Stimulated activated memory B cell treated with anti-CD40 and anti-IgM and Interleukin-4, amounts not matched to agents 10 μg/mL and 1 μg/mL and 100 μg/mL, for 72 hours (primary cell): ENCODE results near the gene GSS.

ENCODE experiments used
- ATAC-seq: fragments of 150-1000 bp; cut with Tn5 transposase; 2 replicates; pipeline ENCODE4 v1.10.0; 2021
- H3K27ac Mint-ChIP-seq: one replicate; pipeline ENCODE4 v1.8.0; 2022; ENCODE audit warnings: mild to moderate bottlenecking, mixed read lengths
- H3K27me3 Mint-ChIP-seq: one replicate; pipeline ENCODE4 v1.8.0; 2022; ENCODE audit warnings: mixed read lengths
- H3K36me3 Mint-ChIP-seq: one replicate; pipeline ENCODE4 v1.8.0; 2022; ENCODE audit warnings: mixed read lengths
- H3K4me1 Mint-ChIP-seq: one replicate; pipeline ENCODE4 v1.8.0; 2022; ENCODE audit warnings: mixed read lengths
- H3K4me3 Mint-ChIP-seq: one replicate; pipeline ENCODE4 v1.8.0; 2022; ENCODE audit warnings: mild to moderate bottlenecking, moderate library complexity, mixed read lengths
- H3K9me3 Mint-ChIP-seq: one replicate; pipeline ENCODE4 v1.8.0; 2022; ENCODE audit warnings: mixed read lengths

GSS gene

DNA sequence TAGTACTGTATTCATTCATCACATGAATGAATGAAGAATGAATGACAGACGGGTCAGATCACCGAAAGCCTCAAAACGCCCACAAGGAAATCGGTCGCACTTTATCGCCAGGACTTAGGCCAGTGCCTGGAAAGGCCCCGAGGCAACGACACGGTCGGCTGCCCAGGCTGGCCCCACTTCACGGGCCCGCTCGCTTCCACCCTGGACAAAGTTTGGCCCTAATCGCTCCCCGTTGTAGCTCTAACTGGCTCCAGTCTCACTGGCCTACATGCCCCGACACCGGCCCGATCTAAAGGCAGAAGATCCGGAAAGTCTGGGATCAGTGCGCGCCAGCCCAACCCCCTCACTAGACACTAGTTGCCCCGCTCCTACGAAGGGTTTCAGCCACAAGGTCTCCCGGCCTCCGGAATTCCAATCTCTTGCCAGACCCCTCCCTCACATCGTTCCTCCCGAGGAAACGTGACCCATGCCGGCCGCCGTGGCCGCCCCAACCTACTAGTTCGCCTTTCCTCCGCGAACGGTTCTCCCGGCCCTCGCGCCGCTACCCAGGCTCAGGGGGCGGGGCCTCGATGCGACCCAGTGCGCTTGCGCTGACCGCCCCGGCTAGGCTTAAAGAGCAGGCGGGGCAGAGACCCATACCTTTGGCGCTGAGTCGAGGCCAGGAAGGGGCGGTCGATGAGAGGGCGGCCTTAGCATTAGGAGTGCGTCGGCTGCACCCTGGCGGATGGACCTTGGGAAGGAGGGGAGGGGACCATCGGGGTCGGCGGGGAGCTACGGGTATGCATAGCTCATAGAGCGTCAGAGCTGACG is at the start of gene GSS, which contains the start of gene MYH7B:
GSS (minus strand) TSS at position 576 of the 810 bp plus-strand sequence. CDS start 3,954 bp downstream, outside the sequence.
MYH7B (plus strand) TSS at position 638 of the 810 bp plus-strand sequence. CDS start 22,138 bp downstream, outside the sequence.
- peak; percentile 97 for ATAC-seq
- H3K27ac Mint-ChIP-seq = peak within 1 kb of the TSS; percentile 90
- H3K9me3 Mint-ChIP-seq = peaks cover 3% of the 10 kb centered on the region
- peaks cover 26% of the 10 kb centered on the region for H3K4me1 Mint-ChIP-seq
- H3K36me3 Mint-ChIP-seq = peaks cover under 1% of the 10 kb centered on the region
- no peaks in the 10 kb centered on the region for H3K27me3 Mint-ChIP-seq
- H3K4me3 Mint-ChIP-seq = peak within 1 kb of the TSS; percentile 86

DNA sequence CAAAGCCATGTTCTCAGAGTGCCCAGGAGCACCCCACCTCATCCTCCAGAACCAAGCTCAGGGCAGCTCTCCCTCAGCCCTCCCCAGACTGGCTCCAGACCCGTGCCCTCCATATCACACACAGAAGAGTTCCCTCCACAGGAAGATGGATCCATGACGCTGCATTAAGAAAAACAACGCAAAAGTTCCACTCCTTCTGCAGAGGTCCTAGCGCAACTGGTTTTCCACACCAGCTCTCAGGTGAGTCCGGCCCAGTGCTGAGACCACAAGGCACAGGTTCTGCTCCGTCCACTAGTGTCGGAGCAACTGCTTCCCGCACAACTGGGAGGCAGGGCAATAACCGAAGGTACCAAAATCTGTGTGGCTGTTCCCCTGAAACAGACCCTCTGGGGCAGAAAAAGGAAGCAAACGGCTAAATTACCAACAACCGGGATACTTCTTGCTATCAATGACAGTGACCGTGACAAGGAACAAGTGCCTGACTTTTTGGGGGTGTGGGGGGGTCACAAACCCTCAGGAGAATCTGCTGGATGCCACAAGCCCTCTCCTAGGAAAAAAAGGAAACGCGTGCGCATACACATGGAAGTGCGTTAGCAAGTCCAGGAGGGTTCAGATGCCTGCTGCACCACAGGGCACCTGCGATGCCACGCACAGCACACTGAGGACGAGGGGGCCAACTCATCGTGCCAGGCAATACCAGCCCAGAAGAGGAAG is 49.3 kb upstream of the GSS start:
- Mint-ChIP-seq H3K4me3 (no peak overlapping the region), H3K36me3 (peaks cover 84% of the 10 kb centered on the region), H3K9me3 (no peaks in the 10 kb centered on the region), H3K4me1 (peaks cover 12% of the 10 kb centered on the region), H3K27me3 (no peaks in the 10 kb centered on the region), H3K27ac (no peak overlapping the region)
- no peak for ATAC-seq

DNA sequence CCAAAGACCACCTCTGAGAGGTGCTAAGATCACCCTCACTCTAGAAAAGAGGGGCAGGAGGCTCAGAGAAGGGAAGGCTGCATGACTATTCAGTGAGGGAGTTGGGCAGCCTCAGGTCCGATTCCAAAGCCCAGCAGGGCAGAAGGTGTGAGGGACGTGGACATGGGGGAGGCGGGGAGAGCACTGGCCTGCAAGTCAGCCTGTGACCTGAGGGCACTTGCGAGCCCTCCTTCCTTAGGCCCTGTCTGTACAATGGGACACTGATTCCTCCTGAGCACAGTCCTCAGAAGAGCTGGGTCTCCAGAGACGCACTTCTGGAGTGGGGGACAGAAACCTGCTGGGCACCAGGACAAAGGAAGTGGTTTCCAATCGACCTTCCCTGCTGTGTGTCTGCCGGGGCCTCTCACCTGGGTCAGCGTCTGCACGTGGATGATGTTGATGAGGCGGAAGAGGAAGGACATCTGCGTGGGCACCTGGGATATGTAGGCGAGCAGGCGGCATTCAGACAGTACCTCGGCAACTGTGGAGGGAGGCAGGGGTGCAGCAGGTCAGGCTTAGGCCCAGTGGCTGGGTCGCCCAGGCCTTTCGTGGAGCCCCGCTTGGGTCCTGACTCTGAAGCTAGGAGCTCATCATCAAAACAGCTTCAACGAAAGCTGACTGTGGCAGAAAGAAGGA is 48.6 kb upstream of the GSS start:
- no peaks in the 10 kb centered on the region for H3K9me3 Mint-ChIP-seq
- H3K4me3 Mint-ChIP-seq = no peak overlapping the region
- no peak overlapping the region for H3K27ac Mint-ChIP-seq
- peaks cover 84% of the 10 kb centered on the region for H3K36me3 Mint-ChIP-seq
- H3K27me3 Mint-ChIP-seq = no peaks in the 10 kb centered on the region
- ATAC-seq = no peak
- H3K4me1 Mint-ChIP-seq = peaks cover 12% of the 10 kb centered on the region

DNA sequence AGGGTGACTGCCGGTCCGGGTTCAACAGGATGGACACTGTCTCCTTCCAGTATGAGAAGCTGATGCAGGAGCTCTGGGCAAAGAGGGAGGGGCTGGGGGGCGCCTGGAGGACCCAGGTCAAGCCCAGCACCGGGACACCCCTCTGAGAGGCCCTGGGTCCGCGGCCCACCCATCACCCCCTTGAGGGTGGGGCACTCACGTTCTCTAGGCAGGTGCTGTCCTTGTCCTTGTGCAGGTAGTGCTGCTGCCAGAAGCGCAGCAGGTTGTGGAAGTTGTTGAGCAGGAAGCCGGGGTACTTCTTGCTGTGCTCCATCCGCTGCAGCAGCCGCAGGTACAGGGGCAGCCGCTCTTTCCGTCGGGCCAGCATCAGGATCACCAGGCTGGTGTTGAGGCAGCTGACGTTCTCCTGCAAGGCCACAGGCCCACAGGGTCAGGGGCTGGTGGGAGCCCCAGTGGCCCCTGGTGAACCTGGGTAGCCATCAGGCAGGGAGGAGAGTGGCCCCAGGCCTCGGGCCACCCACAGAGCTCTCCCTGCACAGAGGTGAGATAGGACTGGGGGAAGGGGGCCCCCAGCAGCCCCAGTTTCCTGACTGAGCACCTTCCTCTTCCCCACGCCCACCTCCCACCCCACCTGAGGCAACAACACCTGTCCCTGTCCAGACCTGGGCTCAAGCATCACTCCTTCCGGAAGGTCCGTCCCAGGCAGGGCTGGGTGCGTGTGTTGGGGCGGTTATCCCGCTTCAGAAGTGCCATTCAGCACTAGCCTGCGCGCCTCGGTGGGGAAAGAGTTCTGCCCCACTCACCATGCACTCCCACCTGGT is 47.8 kb upstream of the GSS start:
- Mint-ChIP-seq H3K4me3 (no peak overlapping the region), H3K27ac (no peak overlapping the region), H3K36me3 (peaks cover 84% of the 10 kb centered on the region), H3K9me3 (no peaks in the 10 kb centered on the region), H3K4me1 (peaks cover 12% of the 10 kb centered on the region), H3K27me3 (no peaks in the 10 kb centered on the region)
- ATAC-seq = no peak

DNA sequence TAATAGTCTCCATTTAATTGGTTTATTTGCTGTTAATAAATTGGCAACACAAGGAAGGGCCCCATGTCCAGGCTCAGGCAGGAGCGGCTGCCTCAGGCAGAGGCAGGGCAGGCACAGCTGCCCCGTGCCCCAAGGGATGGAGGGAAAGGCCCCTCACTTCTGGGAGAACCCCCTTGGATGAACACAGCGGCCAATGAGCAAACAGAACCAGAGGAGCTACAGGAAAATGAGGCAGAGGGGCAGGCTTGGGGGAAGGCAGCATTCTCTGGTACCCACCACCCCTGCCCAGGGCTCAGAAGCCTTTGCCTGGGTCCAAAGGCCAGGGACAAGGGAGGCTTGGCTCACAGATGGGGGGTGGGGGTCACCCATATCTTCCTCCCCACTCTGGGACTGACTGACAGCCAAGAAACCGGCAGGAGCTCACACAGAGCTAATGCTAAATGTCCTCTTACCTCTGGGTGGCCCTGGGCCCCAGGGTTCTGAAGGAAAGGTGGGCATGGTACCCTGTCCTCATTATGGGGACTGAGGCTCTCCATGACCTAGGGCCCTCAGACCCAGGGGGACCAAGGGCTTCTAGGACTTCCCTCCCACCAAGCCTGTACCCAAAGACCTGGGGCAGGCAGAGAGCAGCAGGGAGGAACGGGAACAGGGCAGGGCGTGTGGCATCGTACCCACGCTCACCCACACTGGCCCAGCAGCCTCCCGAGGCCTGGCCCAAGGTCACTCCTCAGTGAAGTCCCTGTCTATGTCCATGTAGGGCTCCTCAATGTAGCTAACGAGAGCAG is 47.0 kb upstream of the GSS start:
- Mint-ChIP-seq H3K27ac (no peak overlapping the region), H3K4me3 (no peak overlapping the region), H3K27me3 (no peaks in the 10 kb centered on the region), H3K4me1 (peaks cover 12% of the 10 kb centered on the region), H3K36me3 (peaks cover 85% of the 10 kb centered on the region), H3K9me3 (no peaks in the 10 kb centered on the region)
- no peak for ATAC-seq

DNA sequence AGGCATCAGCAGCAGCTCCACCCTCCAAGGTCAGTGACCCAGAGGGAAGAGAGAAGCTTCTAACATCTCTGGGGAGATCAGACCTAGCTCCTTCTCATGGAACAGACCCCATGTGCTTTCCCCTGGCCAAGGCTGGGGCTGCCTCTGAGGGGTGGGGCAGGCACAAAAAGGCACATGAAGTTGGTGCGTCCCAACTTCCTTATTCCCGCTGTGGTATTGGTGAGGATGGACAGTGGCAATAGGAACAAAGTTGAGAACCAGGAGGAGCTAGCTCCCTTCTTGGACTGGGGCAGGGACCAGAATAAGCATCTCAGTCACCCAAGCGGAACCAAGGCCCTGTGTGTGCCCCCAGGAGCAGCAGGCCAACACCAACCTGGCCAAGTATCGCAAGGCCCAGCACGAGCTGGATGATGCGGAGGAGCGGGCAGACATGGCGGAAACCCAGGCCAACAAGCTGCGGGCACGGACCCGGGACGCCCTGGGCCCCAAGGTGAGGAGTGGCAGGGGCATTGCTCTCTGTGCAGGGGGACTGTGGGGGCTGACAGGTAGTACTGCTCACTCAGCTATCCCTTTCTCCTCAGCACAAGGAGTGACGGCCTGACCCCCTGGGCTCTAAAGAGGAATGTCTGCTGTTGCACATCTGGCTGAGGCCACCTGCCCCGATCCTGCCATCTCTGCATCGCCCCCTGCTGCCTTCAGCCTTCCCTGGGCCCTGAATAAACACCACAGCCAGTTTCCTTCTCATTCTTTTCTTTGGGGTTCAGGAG is 46.2 kb upstream of the GSS start:
- H3K27ac Mint-ChIP-seq = no peak overlapping the region
- H3K36me3 Mint-ChIP-seq = peaks cover 87% of the 10 kb centered on the region
- no peak for ATAC-seq

DNA sequence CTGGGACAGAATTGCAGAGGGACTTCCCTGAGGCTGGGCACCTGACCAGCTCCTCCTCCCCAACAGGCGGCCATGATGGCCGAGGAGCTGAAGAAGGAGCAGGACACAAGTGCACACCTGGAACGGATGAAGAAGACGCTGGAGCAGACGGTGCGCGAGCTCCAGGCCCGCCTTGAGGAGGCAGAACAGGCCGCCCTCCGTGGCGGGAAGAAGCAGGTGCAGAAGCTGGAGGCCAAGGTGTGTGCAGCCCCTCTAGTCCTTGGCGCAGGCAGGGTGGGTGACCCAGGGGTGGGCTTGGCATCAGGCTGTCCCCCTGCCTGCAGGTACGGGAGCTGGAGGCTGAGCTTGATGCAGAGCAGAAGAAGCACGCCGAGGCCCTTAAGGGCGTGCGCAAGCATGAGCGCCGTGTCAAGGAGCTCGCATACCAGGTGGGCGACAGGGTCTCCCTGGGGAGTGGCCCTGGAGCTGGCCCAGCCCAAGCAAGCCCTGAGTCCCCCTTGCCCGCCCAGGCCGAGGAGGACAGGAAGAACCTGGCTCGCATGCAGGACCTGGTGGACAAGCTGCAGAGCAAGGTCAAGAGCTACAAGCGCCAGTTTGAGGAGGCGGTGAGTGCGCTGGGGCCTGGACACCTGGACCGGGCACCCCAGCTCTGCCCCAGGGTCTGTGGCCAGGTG is 45.5 kb upstream of the GSS start:
- H3K36me3 Mint-ChIP-seq = peaks cover 88% of the 10 kb centered on the region
- H3K4me3 Mint-ChIP-seq = no peak overlapping the region
- peaks cover 12% of the 10 kb centered on the region for H3K4me1 Mint-ChIP-seq
- H3K9me3 Mint-ChIP-seq = no peaks in the 10 kb centered on the region
- ATAC-seq = no peak
- H3K27ac Mint-ChIP-seq = no peak overlapping the region
- no peaks in the 10 kb centered on the region for H3K27me3 Mint-ChIP-seq

More for the DNA sequence above, 46.2 kb upstream of the GSS start:
- H3K4me1 Mint-ChIP-seq = peaks cover 12% of the 10 kb centered on the region
- no peaks in the 10 kb centered on the region for H3K9me3 Mint-ChIP-seq
- no peak overlapping the region for H3K4me3 Mint-ChIP-seq
- no peaks in the 10 kb centered on the region for H3K27me3 Mint-ChIP-seq

DNA sequence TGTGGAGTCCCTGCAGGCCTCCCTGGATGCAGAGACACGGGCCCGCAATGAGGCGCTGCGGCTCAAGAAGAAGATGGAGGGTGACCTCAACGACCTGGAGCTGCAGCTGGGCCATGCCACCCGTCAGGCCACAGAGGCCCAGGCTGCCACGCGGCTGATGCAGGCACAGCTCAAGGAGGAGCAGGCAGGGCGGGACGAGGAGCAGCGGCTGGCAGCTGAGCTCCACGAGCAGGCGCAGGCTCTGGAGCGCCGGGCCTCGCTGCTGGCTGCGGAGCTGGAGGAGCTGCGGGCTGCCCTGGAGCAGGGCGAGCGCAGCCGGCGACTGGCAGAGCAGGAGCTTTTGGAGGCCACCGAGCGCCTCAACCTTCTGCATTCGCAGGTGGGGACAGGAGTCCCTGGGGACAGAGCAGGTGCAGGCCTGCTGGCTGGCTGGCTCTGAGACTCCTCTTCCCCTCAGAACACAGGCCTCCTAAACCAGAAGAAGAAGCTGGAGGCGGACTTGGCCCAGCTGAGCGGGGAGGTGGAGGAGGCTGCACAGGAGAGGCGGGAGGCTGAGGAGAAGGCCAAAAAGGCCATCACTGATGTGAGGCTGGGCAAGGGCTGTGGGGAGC is 44.8 kb upstream of the GSS start:
- no peaks in the 10 kb centered on the region for H3K27me3 Mint-ChIP-seq
- ATAC-seq = no peak
- peaks cover 87% of the 10 kb centered on the region for H3K36me3 Mint-ChIP-seq
- H3K9me3 Mint-ChIP-seq = no peaks in the 10 kb centered on the region
- no peak overlapping the region for H3K4me3 Mint-ChIP-seq
- no peak overlapping the region for H3K27ac Mint-ChIP-seq
- H3K4me1 Mint-ChIP-seq = peaks cover 12% of the 10 kb centered on the region

DNA sequence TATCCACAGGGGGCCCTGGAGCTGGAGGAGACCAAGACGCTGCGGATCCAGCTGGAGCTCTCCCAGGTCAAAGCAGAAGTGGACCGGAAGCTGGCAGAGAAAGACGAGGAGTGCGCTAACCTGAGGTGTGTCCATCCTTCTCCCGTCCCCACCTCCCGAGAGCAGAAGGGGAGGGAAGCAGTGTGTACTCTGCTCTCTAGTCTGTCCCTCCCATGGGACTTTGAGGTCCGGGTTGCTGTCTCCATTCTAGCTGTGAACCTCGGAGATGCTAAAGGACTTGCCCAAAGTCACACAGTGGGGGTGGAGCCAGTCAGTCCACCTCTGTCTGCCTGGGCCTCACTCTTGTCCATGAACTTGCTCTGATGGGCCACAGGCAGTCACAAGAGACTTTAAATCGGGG is 44.2 kb upstream of the GSS start:
- H3K4me3 Mint-ChIP-seq = no peak overlapping the region
- H3K36me3 Mint-ChIP-seq = peaks cover 84% of the 10 kb centered on the region
- ATAC-seq = no peak
- H3K4me1 Mint-ChIP-seq = peaks cover 12% of the 10 kb centered on the region
- no peak overlapping the region for H3K27ac Mint-ChIP-seq
- no peaks in the 10 kb centered on the region for H3K27me3 Mint-ChIP-seq
- no peaks in the 10 kb centered on the region for H3K9me3 Mint-ChIP-seq

DNA sequence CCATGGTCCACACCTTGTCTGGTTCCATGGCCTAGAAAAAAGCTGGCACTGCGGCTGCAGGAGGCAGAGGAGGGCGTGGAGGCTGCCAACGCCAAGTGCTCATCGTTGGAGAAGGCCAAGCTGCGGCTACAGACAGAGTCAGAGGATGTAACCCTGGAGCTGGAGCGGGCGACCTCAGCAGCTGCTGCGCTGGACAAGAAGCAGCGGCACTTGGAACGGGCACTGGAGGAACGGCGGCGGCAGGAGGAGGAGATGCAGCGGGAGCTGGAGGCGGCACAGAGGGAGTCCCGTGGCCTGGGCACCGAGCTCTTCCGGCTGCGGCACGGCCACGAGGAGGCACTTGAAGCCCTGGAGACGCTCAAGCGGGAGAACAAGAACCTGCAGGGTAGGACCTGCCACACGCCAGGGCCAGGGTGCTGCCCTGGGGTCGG is 43.4 kb upstream of the GSS start:
- no peaks in the 10 kb centered on the region for H3K9me3 Mint-ChIP-seq
- no peak overlapping the region for H3K4me3 Mint-ChIP-seq
- no peak for ATAC-seq
- peaks cover 84% of the 10 kb centered on the region for H3K36me3 Mint-ChIP-seq
- no peaks in the 10 kb centered on the region for H3K27me3 Mint-ChIP-seq
- H3K4me1 Mint-ChIP-seq = peaks cover 12% of the 10 kb centered on the region
- no peak overlapping the region for H3K27ac Mint-ChIP-seq

DNA sequence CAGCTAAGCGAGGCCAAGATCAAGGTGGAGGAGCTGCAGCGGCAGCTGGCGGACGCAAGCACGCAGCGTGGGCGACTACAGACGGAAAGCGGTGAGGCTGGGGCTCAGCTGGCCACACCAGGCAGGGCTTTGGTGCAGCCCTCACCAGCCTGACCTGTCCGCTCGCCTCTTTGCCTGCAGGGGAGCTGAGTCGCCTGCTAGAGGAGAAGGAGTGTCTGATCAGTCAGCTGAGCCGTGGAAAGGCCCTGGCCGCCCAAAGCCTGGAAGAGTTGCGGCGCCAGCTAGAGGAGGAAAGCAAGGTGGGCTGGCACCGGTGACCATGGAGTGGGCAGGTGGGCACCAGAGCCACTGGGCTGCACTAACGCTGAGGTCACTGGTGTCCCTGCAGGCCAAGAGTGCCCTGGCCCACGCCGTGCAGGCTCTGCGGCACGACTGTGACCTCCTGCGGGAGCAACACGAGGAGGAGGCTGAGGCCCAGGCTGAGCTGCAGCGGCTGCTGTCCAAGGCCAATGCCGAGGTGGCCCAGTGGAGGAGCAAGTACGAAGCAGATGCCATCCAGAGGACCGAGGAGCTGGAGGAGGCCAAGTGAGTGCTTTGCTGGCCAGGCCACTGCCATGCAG is 42.8 kb upstream of the GSS start:
- Mint-ChIP-seq H3K27me3 (no peaks in the 10 kb centered on the region), H3K4me3 (no peak overlapping the region), H3K27ac (no peak overlapping the region), H3K9me3 (no peaks in the 10 kb centered on the region), H3K36me3 (peaks cover 87% of the 10 kb centered on the region), H3K4me1 (peaks cover 12% of the 10 kb centered on the region)
- ATAC-seq = no peak

DNA sequence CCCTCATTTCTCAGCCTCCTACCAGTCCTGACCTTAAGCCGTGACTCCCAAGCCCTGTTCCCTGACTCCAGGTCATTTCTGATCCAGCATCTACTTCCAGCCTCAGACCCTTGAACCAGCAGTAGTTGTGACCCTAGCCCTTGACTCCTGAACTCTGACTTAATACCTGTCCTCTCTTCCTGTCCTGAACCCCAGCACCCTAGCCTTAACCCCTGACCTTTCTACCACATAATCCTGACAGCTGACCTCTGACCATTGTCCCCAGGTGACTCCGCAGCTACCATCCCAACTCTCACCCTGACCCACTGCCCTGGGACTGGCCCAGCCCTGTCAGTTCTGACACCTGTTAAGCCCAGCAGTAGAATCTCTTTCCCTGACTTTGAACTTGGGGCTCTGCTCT is 42.2 kb upstream of the GSS start:
- H3K9me3 Mint-ChIP-seq = no peaks in the 10 kb centered on the region
- H3K27ac Mint-ChIP-seq = no peak overlapping the region
- H3K36me3 Mint-ChIP-seq = peaks cover 81% of the 10 kb centered on the region
- H3K4me3 Mint-ChIP-seq = no peak overlapping the region
- peaks cover 12% of the 10 kb centered on the region for H3K4me1 Mint-ChIP-seq
- no peaks in the 10 kb centered on the region for H3K27me3 Mint-ChIP-seq
- no peak for ATAC-seq
